Measurements from ENCODE around the gene ZNF692. TPM values are rescaled to one million over a fixed set of nuclear protein-coding genes. Genes with fewer than 3 reads are reported as not detected.

Gene ZNF692
- total and polyA plus RNA-seq, 2 of the 13 experiments (the other 11 are each of a cell fraction or from before 2014, with no cell fraction given): 27.3 to 45.8 TPM

DNA sequence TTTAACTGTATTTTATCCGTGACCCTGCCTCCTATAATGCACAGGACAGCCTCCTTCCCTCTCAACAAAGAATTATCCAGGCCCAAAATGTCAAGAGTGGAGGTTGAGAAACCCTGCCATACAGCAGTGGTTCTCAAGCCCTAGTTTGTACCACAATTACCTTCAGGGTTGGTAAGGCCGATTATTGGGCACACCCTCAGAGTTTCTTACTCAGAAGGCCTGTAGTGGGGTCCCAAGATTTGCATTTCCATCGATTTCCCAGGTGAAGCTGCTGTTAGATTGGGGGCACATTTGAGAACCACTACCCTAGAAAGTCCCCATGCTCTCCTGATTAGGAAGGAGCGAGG lies 46.8 kb upstream of the ZNF692 start:
- Histone ChIP-seq H3K27me3 (ENCODE audit: control insufficient read depth in 1 of 2, insufficient read depth in 2 of 2, low read length in 2 of 2) (no peaks in the 10 kb centered on the region; a peak in 1 of 5 replicates), H3K9me3 (ENCODE audit: low read length) (no peaks in the 10 kb centered on the region), H3K79me2 (ENCODE audit: insufficient read depth, low read length) (peaks cover 24% of the 10 kb centered on the region), H3K4me3 (replicated peaks in 1 of 3; ENCODE audit: insufficient read depth in 1 of 3, low read depth in 2 of 3, low read length in 3 of 3) (peak overlapping the region; percentile 72 to 90 (median 89)), H3K4me2 (ENCODE audit: low read depth, low read length) (peak overlapping the region; percentile 88), H3K36me3 (replicated peaks in 1 of 2; ENCODE audit: control insufficient read depth in 1 of 2, insufficient read depth in 2 of 2, low read length in 2 of 2) (peaks cover 0 to 2% of the 10 kb centered on the region in 2 experiments; a peak in 1 of 5 replicates), H3K4me1 (ENCODE audit: insufficient read depth, low read length) (peaks cover 25% of the 10 kb centered on the region), H3K27ac (ENCODE audit: extremely low read length, insufficient read depth, low read length) (peak overlapping the region; percentile 97), H4K20me1 (ENCODE audit: insufficient read depth, low read length) (no peaks in the 10 kb centered on the region), H2AFZ (ENCODE audit: low read length) (peak overlapping the region; percentile 98), H3K9ac (ENCODE audit: insufficient read depth, low read depth, low read length) (peak overlapping the region; percentile 89)
- in situ Hi-C loops (cut with HindIII; ENCODE audit: extremely low pct_ligation_motif_present, low pct_unique_long_range_greater_than_20kb) (no loop called here), intact Hi-C loops (cut with micrococcal nuclease; ENCODE audit: unreplicated experiment) (loop anchor here (1.0 to 2.0 kb wide), 3 partner anchors 32 to 67 kb away; partner anchors contain the start of genes ZNF672 and ZNF692)
- TSS peak; percentile 99 for BruUV-seq (replicated peaks)
- no peak for DNase-seq (ENCODE audit: low spot score)
- ATAC-seq: no peak; the same call in 2 of the 3 replicates
- ChIA-PET POLR2A (interaction anchor here (0.6 to 1.9 kb wide), 8 partner anchors 13 to 80 kb away, joined by 3 to 19 read pairs (median 4); partner anchors contain the start of genes SH3BP5L and ZNF672), CTCF (ENCODE audit: low intra/inter-chr PET ratio, low total read pairs) (no interaction called here)
- TF ChIP-seq TEAD2 (CRISPR knock-in tag; IDR thresholded peaks at IDR 0.05) (no peak), ZNF878 (CRISPR knock-in tag; IDR thresholded peaks at IDR 0.05) (no peak), ELF4 (CRISPR knock-in tag; IDR thresholded peaks at IDR 0.05; ENCODE audit: borderline replicate concordance) (peak; percentile 62; the same call in 1 of the 2 replicates), EHMT2 (IDR thresholded peaks at IDR 0.05; ENCODE audit: borderline replicate concordance, low read depth, low read length) (0 out of 2 replicates have a peak, but pooled peaks have one; percentile 47), RBFOX2 (IDR thresholded peaks at IDR 0.05; ENCODE audit: low read depth, low read length) (no peak), NCOA1 (CRISPR knock-in tag; IDR thresholded peaks at IDR 0.05) (peak; percentile 88; the same call in 1 of the 2 replicates), HOXD1 (CRISPR knock-in tag; IDR thresholded peaks at IDR 0.05) (0 out of 2 replicates have a peak, but pooled peaks have one; percentile 3), SRSF9 (IDR thresholded peaks at IDR 0.05; ENCODE audit: borderline replicate concordance, insufficient read depth, low read depth, low read length, poor library complexity, severe bottlenecking) (no peak), ZNF530 (CRISPR knock-in tag; IDR thresholded peaks at IDR 0.05; ENCODE audit: low read depth) (no peak), TFDP2 (CRISPR knock-in tag; IDR thresholded peaks at IDR 0.05) (no peak), HMGA1 (CRISPR knock-in tag; conservative IDR thresholded peaks at IDR 0.05) (no peak), ZFP82 (CRISPR knock-in tag; IDR thresholded peaks at IDR 0.05; ENCODE audit: borderline replicate concordance) (peak; percentile 25; the same call in 1 of the 2 replicates), MTF2 (CRISPR knock-in tag; IDR thresholded peaks at IDR 0.05; ENCODE audit: borderline replicate concordance) (0 out of 2 replicates have a peak, but pooled peaks have one; percentile 37), KDM5A (IDR thresholded peaks at IDR 0.05; ENCODE audit: borderline replicate concordance, low read length) (peak; percentile 52; the same call in 1 of the 2 replicates)
- TF ChIP-seq, protein P1, sequence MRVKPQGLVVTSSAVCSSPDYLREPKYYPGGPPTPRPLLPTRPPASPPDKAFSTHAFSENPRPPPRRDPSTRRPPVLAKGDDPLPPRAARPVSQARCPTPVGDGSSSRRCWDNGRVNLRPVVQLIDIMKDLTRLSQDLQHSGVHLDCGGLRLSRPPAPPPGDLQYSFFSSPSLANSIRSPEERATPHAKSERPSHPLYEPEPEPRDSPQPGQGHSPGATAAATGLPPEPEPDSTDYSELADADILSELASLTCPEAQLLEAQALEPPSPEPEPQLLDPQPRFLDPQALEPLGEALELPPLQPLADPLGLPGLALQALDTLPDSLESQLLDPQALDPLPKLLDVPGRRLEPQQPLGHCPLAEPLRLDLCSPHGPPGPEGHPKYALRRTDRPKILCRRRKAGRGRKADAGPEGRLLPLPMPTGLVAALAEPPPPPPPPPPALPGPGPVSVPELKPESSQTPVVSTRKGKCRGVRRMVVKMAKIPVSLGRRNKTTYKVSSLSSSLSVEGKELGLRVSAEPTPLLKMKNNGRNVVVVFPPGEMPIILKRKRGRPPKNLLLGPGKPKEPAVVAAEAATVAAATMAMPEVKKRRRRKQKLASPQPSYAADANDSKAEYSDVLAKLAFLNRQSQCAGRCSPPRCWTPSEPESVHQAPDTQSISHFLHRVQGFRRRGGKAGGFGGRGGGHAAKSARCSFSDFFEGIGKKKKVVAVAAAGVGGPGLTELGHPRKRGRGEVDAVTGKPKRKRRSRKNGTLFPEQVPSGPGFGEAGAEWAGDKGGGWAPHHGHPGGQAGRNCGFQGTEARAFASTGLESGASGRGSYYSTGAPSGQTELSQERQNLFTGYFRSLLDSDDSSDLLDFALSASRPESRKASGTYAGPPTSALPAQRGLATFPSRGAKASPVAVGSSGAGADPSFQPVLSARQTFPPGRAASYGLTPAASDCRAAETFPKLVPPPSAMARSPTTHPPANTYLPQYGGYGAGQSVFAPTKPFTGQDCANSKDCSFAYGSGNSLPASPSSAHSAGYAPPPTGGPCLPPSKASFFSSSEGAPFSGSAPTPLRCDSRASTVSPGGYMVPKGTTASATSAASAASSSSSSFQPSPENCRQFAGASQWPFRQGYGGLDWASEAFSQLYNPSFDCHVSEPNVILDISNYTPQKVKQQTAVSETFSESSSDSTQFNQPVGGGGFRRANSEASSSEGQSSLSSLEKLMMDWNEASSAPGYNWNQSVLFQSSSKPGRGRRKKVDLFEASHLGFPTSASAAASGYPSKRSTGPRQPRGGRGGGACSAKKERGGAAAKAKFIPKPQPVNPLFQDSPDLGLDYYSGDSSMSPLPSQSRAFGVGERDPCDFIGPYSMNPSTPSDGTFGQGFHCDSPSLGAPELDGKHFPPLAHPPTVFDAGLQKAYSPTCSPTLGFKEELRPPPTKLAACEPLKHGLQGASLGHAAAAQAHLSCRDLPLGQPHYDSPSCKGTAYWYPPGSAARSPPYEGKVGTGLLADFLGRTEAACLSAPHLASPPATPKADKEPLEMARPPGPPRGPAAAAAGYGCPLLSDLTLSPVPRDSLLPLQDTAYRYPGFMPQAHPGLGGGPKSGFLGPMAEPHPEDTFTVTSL (CRISPR knock-in tag; IDR thresholded peaks at IDR 0.05; ENCODE audit: borderline replicate concordance): 0 out of 2 replicates have a peak, but pooled peaks have one; percentile 18
- 16% methylated on average over 4 of the region's 4 CpGs for WGBS (ENCODE audit: low lambda C conversion rate)
- no peak for FAIRE-seq

Measured in HepG2 (cell line).